IMR-90 (cell line): ENCODE data around the gene GSN. TPM values are rescaled to one million over a fixed set of nuclear protein-coding genes. Genes with fewer than 3 reads are reported as not detected.

Experiments
- ATAC-seq: fragments of 200-7000 bp; cut with Tn5 transposase; 2 replicates; pipeline ENCODE4 v1.9.1; 2020; ENCODE audit warnings: low read depth, mild to moderate bottlenecking, moderate library complexity
- BruUV-seq: library from RNA; stranded (reverse); fragments of 400-500 nt; replicated peaks from 2 replicates; lab custom pipeline; 2021; lab: Mats Ljungman, UMichigan
- CTCF ChIA-PET: fragments of 300-600 bp; formaldehyde crosslinking; extraction: SDS; loops from one replicate; lab custom pipeline; 2021; ENCODE audit warnings: antibody characterized with exemption; lab: Yijun Ruan, JAX
- POLR2A ChIA-PET: fragments of 300-600 bp; sonication (Branson Sonifier 250); formaldehyde crosslinking; loops from one replicate; lab custom pipeline; 2022; ENCODE audit warnings: antibody characterized with exemption; ENCODE audit not compliant: unreplicated experiment; lab: Charles Lee
- DNase-seq: peaks from one replicate; pipeline ENCODE4 v3.0.0; 2013
- H2AFZ ChIP-seq: replicated peaks from 2 replicates; pipeline ENCODE3; 2013; ENCODE audit warnings: low read length, mild to moderate bottlenecking; ENCODE audit not compliant: poor library complexity
- H2AK5ac ChIP-seq: 2 replicates; pipeline ENCODE4 v1.6.1; 2013; ENCODE audit warnings: low read depth, low read length, inconsistent platforms
- H2AK9ac ChIP-seq: replicated peaks from 2 replicates; pipeline ENCODE3; 2013; ENCODE audit warnings: mild to moderate bottlenecking, low read depth, low read length, moderate library complexity; ENCODE audit not compliant: poor library complexity
- H2BK120ac ChIP-seq: 2 replicates; pipeline ENCODE4 v1.6.1; 2013; ENCODE audit warnings: low read depth, low read length, inconsistent platforms
- H2BK15ac ChIP-seq: 3 replicates; pipeline ENCODE4 v1.6.1; 2013; ENCODE audit warnings: low read depth, low read length, inconsistent platforms
- H2BK20ac ChIP-seq: 2 replicates; pipeline ENCODE4 v1.6.1; 2013; ENCODE audit warnings: low read depth, mild to moderate bottlenecking, inconsistent platforms, low read length, moderate library complexity
- H2BK5ac ChIP-seq: 2 replicates; pipeline ENCODE4 v1.6.1; 2013; ENCODE audit warnings: mild to moderate bottlenecking, low read depth, low read length, inconsistent platforms; ENCODE audit not compliant: poor library complexity, severe bottlenecking
- H3K14ac ChIP-seq: replicated peaks from 2 replicates; pipeline ENCODE4 v1.6.1; 2013; ENCODE audit warnings: low read depth, low read length, inconsistent platforms
- H3K18ac ChIP-seq: 2 replicates; pipeline ENCODE4 v1.6.1; 2013; ENCODE audit warnings: low read depth, low read length, control low read depth
- H3K23ac ChIP-seq: 2 replicates; pipeline ENCODE4 v1.6.1; 2013; ENCODE audit warnings: low read depth, low read length, inconsistent platforms
- H3K27ac ChIP-seq: 2 replicates; pipeline ENCODE4 v1.5.1; 2013; ENCODE audit warnings: mild to moderate bottlenecking, control low read depth, low read length; ENCODE audit not compliant: insufficient read depth
- H3K27me3 ChIP-seq: 2 replicates; pipeline ENCODE4 v1.6.1; 2013; ENCODE audit warnings: low read length; ENCODE audit not compliant: control insufficient read depth, insufficient read depth
- H3K36me3 ChIP-seq: 2 replicates; pipeline ENCODE4 v1.6.1; 2013; ENCODE audit warnings: low read length, mixed read lengths; ENCODE audit not compliant: control insufficient read depth, insufficient read depth
- H3K4ac ChIP-seq: 2 replicates; pipeline ENCODE4 v1.6.1; 2013; ENCODE audit warnings: low read depth, low read length, inconsistent platforms
- H3K4me1 ChIP-seq: 2 replicates; pipeline ENCODE4 v1.6.1; 2013; ENCODE audit warnings: low read length, mixed read lengths; ENCODE audit not compliant: control insufficient read depth, insufficient read depth
- H3K4me2 ChIP-seq: 2 replicates; pipeline ENCODE4 v1.6.1; 2013; ENCODE audit warnings: low read depth, mild to moderate bottlenecking, control low read depth, low read length, moderate library complexity
- H3K4me3 ChIP-seq: 2 replicates; pipeline ENCODE4 v1.5.1; 2013; ENCODE audit warnings: low read depth, mild to moderate bottlenecking, control low read depth, low read length, moderate library complexity; ENCODE audit not compliant: insufficient read depth
- H3K56ac ChIP-seq: 2 replicates; pipeline ENCODE4 v1.6.1; 2013; ENCODE audit warnings: low read length, inconsistent platforms; ENCODE audit not compliant: insufficient read depth; ENCODE audit errors: extremely low read depth
- H3K79me1 ChIP-seq, 2 experiments: 2 replicates each; pipeline ENCODE4 v1.6.1; 2013; ENCODE audit warnings: low read length in 2 of 2, inconsistent platforms in 1 of 2, low read depth in 1 of 2
- H3K9ac ChIP-seq: 2 replicates; pipeline ENCODE4 v1.6.1; 2013; ENCODE audit warnings: low read depth, low read length, control low read depth
- H3K9me1 ChIP-seq: 2 replicates; pipeline ENCODE4 v1.6.1; 2013; ENCODE audit warnings: low read length, inconsistent platforms; ENCODE audit not compliant: insufficient read depth
- H3K9me3 ChIP-seq: 2 replicates; pipeline ENCODE4 v1.6.1; 2013; ENCODE audit warnings: low read length; ENCODE audit not compliant: control insufficient read depth, insufficient read depth
- H4K20me1 ChIP-seq: 2 replicates; pipeline ENCODE4 v1.6.1; 2013; ENCODE audit warnings: low read length, inconsistent platforms; ENCODE audit not compliant: insufficient read depth
- H4K5ac ChIP-seq: 2 replicates; pipeline ENCODE4 v1.6.1; 2013; ENCODE audit warnings: mild to moderate bottlenecking, low read depth, low read length, control low read depth
- H4K8ac ChIP-seq, 2 experiments: 2 replicates each; pipeline ENCODE4 v1.6.1; 2013; ENCODE audit warnings: low read depth in 2 of 2, low read length in 2 of 2, control low read depth in 1 of 2, inconsistent platforms in 1 of 2
- H4K91ac ChIP-seq: 2 replicates; pipeline ENCODE4 v1.6.1; 2013; ENCODE audit warnings: low read depth, low read length, inconsistent platforms; ENCODE audit not compliant: insufficient read depth
- BHLHE40 ChIP-seq: fragments of 150-350 bp; IDR thresholded peaks from 2 replicates; pipeline ENCODE4 v1.6.1; 2016; ENCODE audit warnings: mild to moderate bottlenecking, low read depth, low read length
- CEBPB ChIP-seq: IDR thresholded peaks from 2 replicates; pipeline ENCODE4 v1.6.1; 2012; ENCODE audit warnings: low read depth, low read length, improper control_type of control experiment
- CHD1 ChIP-seq: IDR thresholded peaks from 2 replicates; pipeline ENCODE4 v1.6.1; 2012; ENCODE audit warnings: low read depth, low read length, improper control_type of control experiment
- CTCF ChIP-seq: conservative IDR thresholded peaks from 2 replicates; pipeline ENCODE4 v1.5.1; 2012; ENCODE audit warnings: mild to moderate bottlenecking, low read depth, low read length, improper control_type of control experiment
- ELK1 ChIP-seq: fragments of 150-350 bp; IDR thresholded peaks from 2 replicates; pipeline ENCODE4 v1.6.1; 2016; ENCODE audit warnings: low read depth, mild to moderate bottlenecking, low read length, moderate library complexity, borderline replicate concordance
- FOS ChIP-seq: fragments of 150-350 bp; IDR thresholded peaks from 2 replicates; pipeline ENCODE4 v1.6.1; 2016; ENCODE audit warnings: low read depth, low read length
- MAFK ChIP-seq: IDR thresholded peaks from 2 replicates; pipeline ENCODE4 v1.6.1; 2012; ENCODE audit warnings: low read depth, low read length, improper control_type of control experiment
- MAZ ChIP-seq: IDR thresholded peaks from 2 replicates; pipeline ENCODE4 v1.6.1; 2012; ENCODE audit warnings: low read depth, mild to moderate bottlenecking, low read length, improper control_type of control experiment, moderate library complexity, borderline replicate concordance
- MXI1 ChIP-seq: IDR thresholded peaks from 2 replicates; pipeline ENCODE4 v1.6.1; 2012; ENCODE audit warnings: low read depth, mild to moderate bottlenecking, low read length, moderate library complexity, borderline replicate concordance
- NFE2L2 ChIP-seq: fragments of 150-350 bp; IDR thresholded peaks from 2 replicates; pipeline ENCODE4 v1.6.1; 2016; ENCODE audit warnings: low read depth, mild to moderate bottlenecking, low read length
- POLR2A ChIP-seq: IDR thresholded peaks from 2 replicates; pipeline ENCODE4 v1.6.1; 2012; ENCODE audit warnings: mild to moderate bottlenecking, low read depth, low read length
- RAD21 ChIP-seq: IDR thresholded peaks from 2 replicates; pipeline ENCODE4 v1.6.1; 2012; ENCODE audit warnings: low read length, improper control_type of control experiment
- RCOR1 ChIP-seq: IDR thresholded peaks from 2 replicates; pipeline ENCODE4 v1.6.1; 2012; ENCODE audit warnings: mild to moderate bottlenecking, low read length, improper control_type of control experiment; ENCODE audit not compliant: insufficient replicate concordance
- RFX5 ChIP-seq: IDR thresholded peaks from 2 replicates; pipeline ENCODE4 v1.8.0; 2012; ENCODE audit warnings: low read depth, mild to moderate bottlenecking, low read length, moderate library complexity
- SMC3 ChIP-seq: fragments of 150-350 bp; IDR thresholded peaks from 2 replicates; pipeline ENCODE4 v1.6.1; 2016; ENCODE audit warnings: low read depth, mild to moderate bottlenecking, antibody characterized with exemption, low read length, moderate library complexity
- USF2 ChIP-seq: fragments of 150-350 bp; IDR thresholded peaks from 2 replicates; pipeline ENCODE4 v1.6.1; 2017; ENCODE audit warnings: mild to moderate bottlenecking, antibody characterized with exemption, low read length, low read depth
- whole genome bisulfite sequencing, 2 experiments: methylation state at CpG; one replicate each; pipeline versions ENCODE4 v1.1.5 to v1.1.7; 2013; ENCODE audit warnings: missing lambda C conversion rate in 2 of 2; ENCODE audit not compliant: insufficient read length in 1 of 2; ENCODE audit errors: extremely low coverage in 2 of 2; 5-methylcytosine and 5-hydroxymethylcytosine counted together
- dilution Hi-C: fragments of 300-500 bp; cut with HindIII; formaldehyde crosslinking; loops from one replicate; pipeline ENCODE4 v1.14.3; 2018; ENCODE audit warnings: low sequenced_read_pairs; ENCODE audit not compliant: unreplicated experiment
- in situ Hi-C: fragments of 300-500 bp; cut with MboI; formaldehyde crosslinking; loops from 3 replicates; pipeline ENCODE4 v1.14.3; 2019; ENCODE audit warnings: low sequenced_read_pairs, inconsistent platforms, mixed read lengths
- intact Hi-C: fragments of 100-400 bp; cut with micrococcal nuclease; formaldehyde crosslinking; loops from 2 replicates; pipeline ENCODE4 v1.10.0; 2022
- polyA plus RNA-seq, 3 experiments: library from polyadenylated mRNA; depleted of rRNA; stranded (reverse); fragments of >200 nt; gene quantifications; 2 replicates each; pipeline ENCODE4 v1.2.3, GENCODE V29; 2012; ENCODE audit warnings: low replicate concordance in 1 of 3
- total RNA-seq: library from RNA; depleted of rRNA; stranded (reverse); fragments of >200 nt; gene quantifications from 2 replicates; pipeline ENCODE4 v1.2.3, GENCODE V29; 2012

Gene GSN
- total and polyA plus RNA-seq, 2 of the 4 experiments (the other 2 are of a cell fraction), result 495 to 547 TPM

- peak overlapping the region; percentile 98 for H2BK15ac ChIP-seq
- H2AK5ac ChIP-seq, result peak overlapping the region; percentile 99
- ChIA-PET POLR2A (no interaction called here), CTCF (interaction anchor here (1.5 kb wide), 1 partner anchor 66 kb away, joined by 7 read pairs; no protein-coding TSS in a partner anchor)
- peak overlapping the region; percentile 90 for H3K14ac ChIP-seq
- in situ Hi-C loops, result no loop called here
- peaks cover 42% of the 10 kb centered on the region for H3K4me1 ChIP-seq
- 89% methylated on average over 3 of the region's 4 CpGs; no CpG with 5 or more reads in 1 of the 2 experiments for WGBS, 2 experiments
- peaks cover 27% of the 10 kb centered on the region for H3K36me3 ChIP-seq
- H3K23ac ChIP-seq, result peak overlapping the region; percentile 53
- TF ChIP-seq USF2 (no peak), CHD1 (no peak), SMC3 (no peak), MAZ (no peak), CTCF (no peak), FOS (no peak), RCOR1 (no peak), MXI1 (no peak), MAFK (no peak), BHLHE40 (no peak), ELK1 (no peak), POLR2A (no peak), RFX5 (no peak), CEBPB (no peak), RAD21 (no peak), NFE2L2 (no peak)
- H2BK5ac ChIP-seq, result peak overlapping the region; percentile 82
- no TSS peak for BruUV-seq
- H3K4ac ChIP-seq, result peak overlapping the region; percentile 86
- H2BK120ac ChIP-seq, result peak overlapping the region; percentile 100
- peak overlapping the region; percentile 95 for H3K18ac ChIP-seq
- peaks cover 58% of the 10 kb centered on the region for H3K9me1 ChIP-seq
- no peak overlapping the region for H2AFZ ChIP-seq
- peaks cover 45 to 85% of the 10 kb centered on the region in 2 experiments for H3K79me1 ChIP-seq
- no peak overlapping the region for H3K4me3 ChIP-seq
- H3K56ac ChIP-seq, result peak overlapping the region; percentile 13; the same call in 1 of the 2 replicates
- intact Hi-C loops, result no loop called here
- H3K9ac ChIP-seq, result peak overlapping the region; percentile 66
- H3K9me3 ChIP-seq, result no peaks in the 10 kb centered on the region
- H4K91ac ChIP-seq, result peak overlapping the region; percentile 84
- H4K20me1 ChIP-seq, result 0 out of 2 replicates have a peak, but pooled peaks cover 10% of the 10 kb centered on the region
- H3K27ac ChIP-seq, result peak overlapping the region; percentile 82
- H2BK20ac ChIP-seq, result peak overlapping the region; percentile 88
- H3K4me2 ChIP-seq, result peak overlapping the region; percentile 31
- H3K27me3 ChIP-seq, result no peaks in the 10 kb centered on the region
- dilution Hi-C loops, result no loop called here
- DNase-seq (no peak), ATAC-seq (no peak)
- peak overlapping the region; percentile 93 for H2AK9ac ChIP-seq
- H4K5ac ChIP-seq, result peak overlapping the region; percentile 98
- peak overlapping the region; percentile 85 to 88 for H4K8ac ChIP-seq
These were observed 20.7 kb downstream of the GSN start for GRCh38 chr9:121288673-121289025.
